DND-41 (cell line): ENCODE results near the gene ABHD17B.

Source experiments
- ATAC-seq: fragments of 200-7000 bp; cut with Tn5 transposase; 3 replicates; pipeline ENCODE4 v1.9.1; 2021; ENCODE audit warnings: low read depth; ENCODE audit not compliant: insufficient read depth
- DNase-seq: peaks from one replicate; pipeline ENCODE4 v3.0.0-alpha.2; 2020
- H2AFZ ChIP-seq: 2 replicates; pipeline ENCODE4 v1.6.0; 2012; ENCODE audit warnings: low read depth, low read length
- H3K27ac ChIP-seq: 2 replicates; pipeline ENCODE4 v1.5.1; 2012; ENCODE audit warnings: low read length, inconsistent platforms
- H3K27me3 ChIP-seq: fragments of 200-600 bp; sonication (generic); 2 replicates; pipeline ENCODE4 v1.6.0; 2012; ENCODE audit warnings: low read length, mild to moderate bottlenecking, inconsistent platforms; ENCODE audit not compliant: insufficient read depth, poor library complexity
- H3K36me3 ChIP-seq: 2 replicates; pipeline ENCODE4 v1.5.1; 2012; ENCODE audit warnings: low read length, inconsistent platforms; ENCODE audit not compliant: insufficient read depth
- H3K4me1 ChIP-seq: 2 replicates; pipeline ENCODE4 v1.5.1; 2012; ENCODE audit warnings: mild to moderate bottlenecking, low read length; ENCODE audit not compliant: insufficient read depth
- H3K4me2 ChIP-seq: 2 replicates; pipeline ENCODE4 v1.6.0; 2012; ENCODE audit warnings: mild to moderate bottlenecking, moderate library complexity, low read length, inconsistent platforms; ENCODE audit not compliant: insufficient read depth
- H3K4me3 ChIP-seq, 2 experiments: fragments of 200-600 bp in 1 of 2; shearing (Covaris generic) in 1 of 2; 2 replicates each; pipeline ENCODE4 v1.5.1; 2012 to 2016; ENCODE audit warnings: inconsistent platforms in 2 of 2, low read length in 2 of 2, mild to moderate bottlenecking in 2 of 2, low read depth in 1 of 2, moderate library complexity in 1 of 2
- H3K79me2 ChIP-seq: 2 replicates; pipeline ENCODE4 v1.6.0; 2012; ENCODE audit warnings: low read length, inconsistent platforms; ENCODE audit not compliant: insufficient read depth
- H3K9ac ChIP-seq: 2 replicates; pipeline ENCODE4 v1.6.0; 2012; ENCODE audit warnings: low read depth, mild to moderate bottlenecking, inconsistent platforms, low read length, moderate library complexity
- H3K9me3 ChIP-seq: 2 replicates; pipeline ENCODE4 v1.5.1; 2012; ENCODE audit warnings: low read length, moderate library complexity, mild to moderate bottlenecking, inconsistent platforms; ENCODE audit not compliant: insufficient read depth, severe bottlenecking
- H4K20me1 ChIP-seq: 2 replicates; pipeline ENCODE4 v1.6.0; 2012; ENCODE audit warnings: low read length; ENCODE audit not compliant: insufficient read depth
- CTCF ChIP-seq: IDR thresholded peaks from 2 replicates; pipeline ENCODE4 v1.5.1; 2012; ENCODE audit warnings: borderline replicate concordance, low read length, moderate library complexity, mild to moderate bottlenecking; ENCODE audit not compliant: poor library complexity, severe bottlenecking; ENCODE audit errors: extremely low read depth
- EZH2 ChIP-seq: IDR thresholded peaks from 3 replicates; pipeline ENCODE4 v1.6.1; 2012; ENCODE audit warnings: borderline replicate concordance, low read depth, mild to moderate bottlenecking, moderate library complexity, low read length, inconsistent platforms; ENCODE audit not compliant: severe bottlenecking

Gene ABHD17B

GRCh38 chr9:71941998-71942567 lies 31.1 kb upstream of the ABHD17B start:
- H2AFZ ChIP-seq, result no peak overlapping the region
- no peaks in the 10 kb centered on the region for H3K9me3 ChIP-seq
- H4K20me1 ChIP-seq, result no peaks in the 10 kb centered on the region
- DNase-seq (no peak), ATAC-seq (no peak)
- no peak overlapping the region for H3K4me2 ChIP-seq
- no peak overlapping the region for H3K4me3 ChIP-seq
- no peaks in the 10 kb centered on the region for H3K27me3 ChIP-seq
- H3K4me1 ChIP-seq, result no peaks in the 10 kb centered on the region
- H3K27ac ChIP-seq, result no peak overlapping the region
- H3K79me2 ChIP-seq, result peaks cover 22% of the 10 kb centered on the region
- H3K36me3 ChIP-seq, result no peaks in the 10 kb centered on the region
- no peak overlapping the region for H3K9ac ChIP-seq
- TF ChIP-seq CTCF (no peak), EZH2 (no peak)

- Histone ChIP-seq H3K4me2 (no peak overlapping the region), H2AFZ (no peak overlapping the region), H3K27me3 (no peaks in the 10 kb centered on the region), H3K36me3 (no peaks in the 10 kb centered on the region), H3K9ac (no peak overlapping the region), H3K4me3 (no peak overlapping the region), H3K4me1 (no peaks in the 10 kb centered on the region), H3K27ac (no peak overlapping the region), H3K9me3 (no peaks in the 10 kb centered on the region), H3K79me2 (peaks cover 32% of the 10 kb centered on the region), H4K20me1 (no peaks in the 10 kb centered on the region)
- DNase-seq (no peak), ATAC-seq (no peak)
- TF ChIP-seq EZH2 (no peak), CTCF (no peak)
These were observed 30.1 kb upstream of the ABHD17B start for GRCh38 chr9:71941060-71941568.

GRCh38 chr9:71937898-71938297 lies 26.9 kb upstream of the ABHD17B start:
- TF ChIP-seq CTCF (no peak), EZH2 (no peak)
- no peak for DNase-seq

GRCh38 chr9:71937070-71937625 lies 26.2 kb upstream of the ABHD17B start:
- Histone ChIP-seq H2AFZ (no peak overlapping the region), H3K36me3 (no peaks in the 10 kb centered on the region), H3K9ac (no peak overlapping the region), H3K4me2 (no peak overlapping the region), H3K4me3 (no peak overlapping the region), H3K27ac (no peak overlapping the region), H3K79me2 (peaks cover 47% of the 10 kb centered on the region), H3K9me3 (no peaks in the 10 kb centered on the region), H3K27me3 (no peaks in the 10 kb centered on the region), H4K20me1 (no peaks in the 10 kb centered on the region), H3K4me1 (no peaks in the 10 kb centered on the region)
- no peak for ATAC-seq
- TF ChIP-seq CTCF (no peak), EZH2 (no peak)
- DNase-seq, result no peak

More at GRCh38 chr9:71937898-71938297, 26.9 kb upstream of the ABHD17B start:
- Histone ChIP-seq H3K36me3 (no peaks in the 10 kb centered on the region), H3K9ac (no peak overlapping the region), H3K4me2 (no peak overlapping the region), H3K9me3 (no peaks in the 10 kb centered on the region), H3K27me3 (no peaks in the 10 kb centered on the region), H3K4me3 (no peak overlapping the region), H2AFZ (no peak overlapping the region), H4K20me1 (no peaks in the 10 kb centered on the region), H3K4me1 (no peaks in the 10 kb centered on the region), H3K27ac (no peak overlapping the region), H3K79me2 (peaks cover 48% of the 10 kb centered on the region)
- no peak for ATAC-seq
